COLO668 (cell line): Measurements from ENCODE around the gene OR4F6.
A peak's percentile ranks its signal among the peaks of the same experiment; 100 is the strongest.
"Not testable (repeated sequence)": the region's sequence is repeated elsewhere in the genome, so short reads cannot be mapped to it uniquely, and the experiment has no call there.

Experiments
- DNase-seq: peaks from one replicate; lab custom pipeline; 2025; ENCODE audit not compliant: unreplicated experiment; lab: John Stamatoyannopoulos, UW

OR4F6 gene

GRCh38 chr15:101803209-101803608 is at the start of gene OR4F6:
TSS of gene OR4F6 (plus strand) at chr15:101803509. CDS start at chr15:101805720, 2,211 bp downstream.
- no peak for DNase-seq

GRCh38 chr15:101764669-101765339 is 38.5 kb upstream of the OR4F6 start:
- not testable (repeated sequence) for DNase-seq

- DNase-seq = not testable (repeated sequence)
Observed at GRCh38 chr15:101765340-101765671, 38.0 kb upstream of the OR4F6 start.

GRCh38 chr15:101765772-101766456 is 37.4 kb upstream of the OR4F6 start:
- DNase-seq = no peak

DNA sequence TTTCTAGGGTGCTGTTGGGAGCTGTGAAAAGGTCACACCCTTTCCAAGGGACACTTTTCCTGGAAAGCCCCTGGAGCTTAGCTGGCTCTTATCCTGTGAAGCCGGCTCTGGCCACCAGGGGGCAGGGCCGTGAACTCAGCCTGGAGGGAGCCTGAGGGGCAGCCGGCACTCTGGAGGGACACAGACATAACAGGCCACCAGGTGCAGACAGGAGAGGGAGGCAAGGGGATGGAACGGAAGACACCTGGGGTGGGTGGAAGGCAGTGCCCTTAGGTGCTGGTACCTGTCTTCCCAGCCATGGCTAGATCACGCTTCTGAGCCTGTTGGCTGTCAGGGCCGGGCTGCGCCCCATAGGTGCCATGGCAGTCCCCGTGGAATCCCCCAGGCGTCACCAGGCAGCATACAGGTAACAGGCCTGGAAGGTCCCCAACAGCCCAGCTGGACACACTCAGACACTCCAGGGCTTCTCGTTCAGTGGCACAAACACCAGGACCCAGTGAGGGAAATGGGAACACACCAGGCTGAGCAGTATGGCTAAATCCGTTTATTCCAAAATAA is 36.1 kb upstream of the OR4F6 start:
- DNase-seq = not testable (repeated sequence)

GRCh38 chr15:101772921-101773320 is 30.4 kb upstream of the OR4F6 start:
- DNase-seq = no peak

DNA sequence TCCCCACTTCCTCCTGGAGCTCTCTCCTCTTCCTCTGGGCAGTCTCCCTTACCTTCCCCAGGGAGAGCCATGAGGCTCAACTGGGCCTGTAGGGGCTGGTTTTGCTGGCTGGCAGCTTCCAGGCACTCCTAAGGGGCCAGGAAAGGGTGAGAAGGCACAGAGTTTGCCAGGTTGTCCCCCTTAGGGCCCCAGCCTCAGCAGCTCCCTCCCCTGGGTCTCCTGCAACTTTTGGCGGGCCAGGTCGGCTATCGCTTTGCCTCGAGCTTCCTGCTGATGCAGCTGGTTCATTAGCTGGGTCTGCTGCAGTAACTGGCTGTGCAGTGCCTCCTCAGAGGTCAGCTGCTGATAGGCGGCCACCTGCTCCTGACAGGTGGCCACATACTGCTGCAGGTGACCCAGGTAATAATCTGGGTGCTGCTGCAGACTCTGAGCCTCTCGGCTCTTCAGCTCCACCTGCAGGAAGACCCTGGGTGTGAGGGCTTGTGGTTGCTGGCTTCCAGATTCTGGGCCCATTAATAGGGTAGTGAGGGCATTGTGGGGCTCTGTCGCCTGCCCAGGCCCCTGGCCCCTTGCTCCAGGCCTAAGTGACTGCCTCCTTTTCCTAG is 29.7 kb upstream of the OR4F6 start:
- peak; percentile 72 for DNase-seq

- no peak for DNase-seq
Observed at GRCh38 chr15:101775136-101775535, 28.2 kb upstream of the OR4F6 start.

DNA sequence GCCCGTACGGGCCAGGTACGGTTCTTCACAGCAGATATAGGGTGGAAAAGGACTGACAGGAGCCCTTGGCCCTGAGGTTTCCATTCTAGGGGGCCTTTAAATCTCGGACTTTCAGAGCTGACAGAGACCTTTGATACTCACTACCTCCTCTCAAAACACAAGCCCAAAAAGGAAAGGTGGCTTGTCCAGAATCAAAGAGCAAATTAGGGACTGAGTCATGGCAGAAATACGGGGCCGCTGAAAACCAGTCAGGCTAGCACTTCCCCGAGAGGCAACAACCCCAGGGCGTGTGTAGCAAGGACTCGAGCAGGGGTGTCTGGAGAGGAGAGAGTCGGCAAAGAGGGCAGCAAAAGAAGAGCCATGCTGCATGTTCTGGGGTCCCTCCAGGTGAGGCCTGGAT is 24.7 kb upstream of the OR4F6 start:
- not testable (repeated sequence) for DNase-seq

DNA sequence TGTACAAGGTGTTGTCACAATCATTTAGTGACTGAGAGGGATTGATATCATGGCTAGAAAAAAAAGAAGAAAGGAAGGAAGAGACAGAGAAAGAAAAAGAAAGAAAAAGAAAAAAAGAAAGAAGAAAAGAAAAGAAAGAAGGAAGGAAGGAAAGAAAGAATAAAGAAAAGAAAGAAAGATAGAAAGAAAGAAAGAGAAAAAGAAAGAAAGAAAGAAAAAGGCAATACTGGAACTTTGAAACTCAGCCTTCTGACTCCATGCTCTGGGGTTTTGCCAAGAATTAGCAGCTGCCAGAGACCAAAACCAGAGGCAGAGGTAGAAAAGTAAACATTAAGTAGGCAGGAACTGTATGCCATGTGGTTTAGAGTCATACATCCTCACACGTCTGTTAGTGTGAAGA is 23.1 kb upstream of the OR4F6 start:
- DNase-seq = not testable (repeated sequence)

DNA sequence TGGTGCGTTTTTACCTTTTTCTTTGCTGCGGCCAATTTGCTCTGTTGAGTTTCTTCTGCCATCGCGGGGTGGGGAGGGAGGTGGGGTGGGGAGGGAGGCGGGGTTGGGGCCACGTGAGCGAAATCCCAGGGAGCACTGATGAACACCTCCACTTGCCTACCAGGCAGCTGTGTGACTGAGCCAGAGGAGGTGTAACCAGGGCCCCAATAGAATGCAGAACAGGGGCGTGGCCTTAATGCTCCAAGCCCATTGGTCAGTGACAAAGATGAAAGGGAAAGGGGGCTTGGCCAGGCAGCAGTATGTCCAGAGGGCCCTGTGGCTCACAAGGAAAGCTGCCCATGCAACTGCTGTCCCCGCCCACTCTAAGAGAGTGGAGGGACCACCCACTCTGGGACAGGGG is 21.4 kb upstream of the OR4F6 start:
- DNase-seq = no peak

DNA sequence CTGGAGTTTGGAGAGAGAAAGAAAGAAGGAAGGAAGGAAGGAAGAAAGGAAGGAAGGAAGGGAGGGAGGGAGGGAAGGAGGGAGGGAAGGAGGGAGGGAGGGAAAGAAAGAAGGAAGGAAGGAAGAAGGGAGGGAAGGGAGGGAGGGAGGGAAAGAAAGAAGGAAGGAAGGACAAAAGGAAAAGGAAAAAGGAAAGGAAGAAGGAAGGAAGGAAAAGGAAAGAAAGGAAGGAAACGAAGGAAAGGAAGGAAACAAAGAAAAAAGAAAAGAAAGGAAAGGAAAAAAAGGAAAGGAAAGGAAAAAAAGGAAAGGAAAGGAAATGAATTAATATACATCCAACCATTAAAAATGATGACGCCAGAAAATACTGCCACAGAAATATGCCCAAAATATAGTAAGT is 18.7 kb upstream of the OR4F6 start:
- DNase-seq = no peak

DNA sequence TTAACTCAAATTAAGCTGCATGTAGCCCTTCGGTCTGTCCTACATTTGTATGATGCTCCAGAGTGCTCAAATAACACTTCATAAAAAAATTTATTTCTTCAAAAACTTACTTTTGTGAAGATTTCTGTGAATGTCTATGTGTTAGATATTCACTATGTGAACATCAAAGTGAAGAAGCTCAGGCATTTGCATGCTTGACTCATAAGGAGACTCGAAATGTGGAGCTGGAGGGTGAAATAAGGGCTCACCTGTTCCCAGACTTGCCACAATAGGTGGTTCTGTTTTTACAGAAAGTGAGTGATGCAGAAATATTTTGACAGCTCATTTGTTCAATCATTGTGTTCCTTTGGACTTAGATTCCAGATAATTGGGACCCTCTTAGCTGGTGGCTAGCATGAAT is 16.9 kb upstream of the OR4F6 start:
- not testable (repeated sequence) for DNase-seq

DNA sequence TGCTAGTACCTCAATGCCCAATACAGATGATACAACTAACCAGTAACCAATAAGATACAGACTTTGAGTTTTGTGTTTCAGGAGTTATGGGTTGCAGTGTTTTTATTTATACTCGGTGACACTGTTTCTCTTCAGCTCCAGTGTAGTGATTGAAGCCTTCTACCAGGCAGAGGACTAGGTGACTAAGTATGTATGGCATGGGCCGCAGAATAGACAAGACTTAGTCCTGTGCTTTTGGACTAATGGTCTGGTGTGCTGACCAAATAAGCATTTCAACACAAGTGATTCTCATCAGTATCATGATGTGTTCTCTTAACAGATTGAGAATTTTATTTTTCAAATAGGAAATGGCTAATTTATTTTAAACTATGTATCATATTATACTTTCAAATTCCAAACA is 15.3 kb upstream of the OR4F6 start:
- not testable (repeated sequence) for DNase-seq

- not testable (repeated sequence) for DNase-seq
Observed at GRCh38 chr15:101788503-101789269, 14.6 kb upstream of the OR4F6 start.

GRCh38 chr15:101790748-101791147 is 12.6 kb upstream of the OR4F6 start:
- DNase-seq = not testable (repeated sequence)

- not testable (repeated sequence) for DNase-seq
Observed at GRCh38 chr15:101793981-101794380, 9.3 kb upstream of the OR4F6 start.

DNA sequence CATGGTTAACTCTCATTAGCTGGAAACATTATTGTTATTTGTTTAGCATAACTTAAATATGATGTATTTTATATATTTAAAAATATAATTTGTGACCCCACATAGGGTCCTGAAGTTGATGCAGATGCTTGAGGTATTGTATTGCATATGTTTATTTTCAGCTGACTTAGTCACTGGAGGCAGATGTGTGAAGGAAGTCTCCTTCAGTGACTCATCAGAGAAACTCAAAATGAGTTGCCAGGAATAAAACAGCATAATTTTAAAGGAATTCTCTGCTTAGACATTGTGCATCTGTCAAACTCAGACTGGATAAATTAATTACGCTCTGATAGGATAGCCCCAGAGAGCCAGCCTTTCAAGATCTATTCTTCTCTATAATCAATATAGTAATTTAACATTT is 7.9 kb upstream of the OR4F6 start:
- no peak for DNase-seq

GRCh38 chr15:101799665-101800064 is 3.6 kb upstream of the OR4F6 start:
- no peak for DNase-seq

- DNase-seq = no peak
Observed at GRCh38 chr15:101801048-101801447, 2.3 kb upstream of the OR4F6 start.

- no peak for DNase-seq
Observed at GRCh38 chr15:101803676-101804075, 367 bp downstream of the OR4F6 start.
